Endothelial cell of umbilical vein (primary cell): ENCODE data around the gene FLNB. TPM values are rescaled to one million over a fixed set of nuclear protein-coding genes. Genes with fewer than 3 reads are reported as not detected.
A peak's percentile ranks its signal among the peaks of the same experiment; 100 is the strongest.

ENCODE experiments used
- BruUV-seq: library from RNA; stranded (reverse); fragments of 400-500 nt; replicated peaks from 2 replicates; lab custom pipeline; 2021; lab: Mats Ljungman, UMichigan
- CTCF ChIA-PET: fragments of 300-600, 350-600 bp; sonication (Branson Sonifier 250); formaldehyde crosslinking; loops from one replicate; lab custom pipeline; 2021; ENCODE audit warnings: antibody characterized with exemption, inconsistent platforms; lab: Charles Lee
- POLR2A ChIA-PET: fragments of 300-600, 350-600 bp; sonication (Branson Sonifier 250); formaldehyde crosslinking; loops from one replicate; lab custom pipeline; 2021; ENCODE audit warnings: antibody characterized with exemption, inconsistent platforms; lab: Charles Lee
- DNase-seq: peaks from one replicate; pipeline ENCODE4 v3.0.0-alpha.2; 2011; ENCODE audit warnings: low read depth, low spot score
- FAIRE-seq: peaks from 2 replicates; lab custom pipeline; 2011; peaks lifted over from hg19 to GRCh38; lab: Jason Lieb, UNC
- H2AFZ ChIP-seq: 2 replicates; pipeline ENCODE4 v1.6.0; 2012; ENCODE audit warnings: low read depth, low read length, control low read depth, inconsistent platforms
- H3K27ac ChIP-seq: 2 replicates; pipeline ENCODE4 v1.5.1; 2011; ENCODE audit warnings: low read depth, mild to moderate bottlenecking, control low read depth, low read length, moderate library complexity; ENCODE audit not compliant: insufficient read depth
- H3K27me3 ChIP-seq, 2 experiments: 2 replicates each; pipeline versions ENCODE4 v1.6.0 to v1.6.1; 2011; ENCODE audit warnings: low read length in 2 of 2, mixed read lengths in 1 of 2; ENCODE audit not compliant: control insufficient read depth in 2 of 2, insufficient read depth in 2 of 2
- H3K36me3 ChIP-seq, 2 experiments: 2 replicates in 1 of 2; 3 replicates in 1 of 2; pipeline ENCODE4 v1.5.1; 2011; ENCODE audit warnings: low read length in 2 of 2, mild to moderate bottlenecking in 1 of 2, moderate library complexity in 1 of 2; ENCODE audit not compliant: control insufficient read depth in 2 of 2, insufficient read depth in 2 of 2; ENCODE audit errors: extremely low read depth in 1 of 2
- H3K4me1 ChIP-seq: 3 replicates; pipeline ENCODE4 v1.5.1; 2011; ENCODE audit warnings: mild to moderate bottlenecking, low read length; ENCODE audit not compliant: control insufficient read depth, insufficient read depth; ENCODE audit errors: extremely low read depth
- H3K4me2 ChIP-seq: 2 replicates; pipeline ENCODE4 v1.6.1; 2011; ENCODE audit warnings: low read length, control low read depth, mixed read lengths; ENCODE audit not compliant: insufficient read depth
- H3K4me3 ChIP-seq, 3 experiments: fragments of 200-600 bp in 1 of 3; sonication (generic), shearing (Covaris generic) in 1 of 3; replicated peaks in 1 of 3; 2 replicates each; pipeline ENCODE4 v1.5.1; 2011 to 2016; ENCODE audit warnings: control low read depth in 3 of 3, low read length in 3 of 3, mild to moderate bottlenecking in 2 of 3, inconsistent platforms in 1 of 3, low read depth in 1 of 3, moderate library complexity in 1 of 3; ENCODE audit not compliant: insufficient read depth in 1 of 3
- H3K79me2 ChIP-seq: 2 replicates; pipeline ENCODE4 v1.6.0; 2012; ENCODE audit warnings: low read length, inconsistent platforms; ENCODE audit not compliant: control insufficient read depth, insufficient read depth
- H3K9ac ChIP-seq: replicated peaks from 2 replicates; pipeline ENCODE3; 2011; ENCODE audit warnings: low read length, control low read depth; ENCODE audit not compliant: insufficient read depth; ENCODE audit errors: extremely low read depth
- H3K9me1 ChIP-seq: replicated peaks from 3 replicates; pipeline ENCODE4 v1.6.0; 2011; ENCODE audit warnings: mild to moderate bottlenecking, low read length; ENCODE audit not compliant: control insufficient read depth, insufficient read depth; ENCODE audit errors: extremely low read depth
- H3K9me3 ChIP-seq: replicated peaks from 2 replicates; pipeline ENCODE4 v1.5.1; 2012; ENCODE audit warnings: low read length, inconsistent platforms; ENCODE audit not compliant: control insufficient read depth, insufficient read depth
- H4K20me1 ChIP-seq: replicated peaks from 2 replicates; pipeline ENCODE3; 2011; ENCODE audit warnings: mild to moderate bottlenecking, low read length; ENCODE audit not compliant: control insufficient read depth, insufficient read depth; ENCODE audit errors: extremely low read depth
- CTCF ChIP-seq, 2 donors: IDR thresholded peaks; 1 replicate in 1 of 2; 2 replicates in 1 of 2; pipeline ENCODE4 v1.5.1; 2011; ENCODE audit warnings: low read length in 2 of 2, mild to moderate bottlenecking in 2 of 2, moderate library complexity in 2 of 2, control low read depth in 1 of 2, inconsistent platforms in 1 of 2, low read depth in 1 of 2; ENCODE audit not compliant: insufficient read depth in 1 of 2; ENCODE audit errors: extremely low read depth in 1 of 2
- EZH2 ChIP-seq: IDR thresholded peaks from 2 replicates; pipeline ENCODE4 v1.6.1; 2012; ENCODE audit warnings: borderline replicate concordance, low read depth, mild to moderate bottlenecking, moderate library complexity, low read length, inconsistent platforms; ENCODE audit not compliant: severe bottlenecking
- FOS ChIP-seq: IDR thresholded peaks from 2 replicates; pipeline ENCODE4 v1.6.1; 2011; ENCODE audit warnings: mild to moderate bottlenecking, low read length, moderate library complexity, borderline replicate concordance; ENCODE audit not compliant: insufficient read depth
- GATA2 ChIP-seq: IDR thresholded peaks from 2 replicates; pipeline ENCODE4 v1.7.0; 2011; ENCODE audit warnings: low read depth, mild to moderate bottlenecking, moderate library complexity, mixed read lengths, low read length; ENCODE audit not compliant: insufficient read length, insufficient read depth
- MAX ChIP-seq: IDR thresholded peaks from 2 replicates; pipeline ENCODE4 v1.6.1; 2011; ENCODE audit not compliant: insufficient read depth, insufficient read length
- MYC ChIP-seq: IDR thresholded peaks from one replicate; pipeline ENCODE4 v1.6.1; 2011; ENCODE audit warnings: mild to moderate bottlenecking, low read depth, low read length
- POLR2A ChIP-seq: IDR thresholded peaks from 2 replicates; pipeline ENCODE4 v1.6.1; 2012; ENCODE audit warnings: low read depth, mild to moderate bottlenecking, control low read depth, low read length
- POLR2AphosphoS5 ChIP-seq: IDR thresholded peaks from 2 replicates; pipeline ENCODE4 v1.6.1; 2012; ENCODE audit warnings: low read depth, mild to moderate bottlenecking, control low read depth, low read length, moderate library complexity; ENCODE audit not compliant: insufficient read depth
- dilution Hi-C: fragments of 300-500 bp; cut with MboI; formaldehyde crosslinking; loops from one replicate; pipeline ENCODE4 v1.15.0; 2019; ENCODE audit warnings: low sequenced_read_pairs; ENCODE audit not compliant: extremely low pct_ligation_motif_present
- intact Hi-C: fragments of 100-400 bp; cut with micrococcal nuclease; formaldehyde crosslinking; loops from one replicate; pipeline ENCODE4 v1.10.0; 2022
- polyA plus RNA-seq, 4 experiments: library from polyadenylated mRNA; depleted of rRNA in 3 of 4; stranded (reverse) in 3 of 4; unstranded in 1 of 4; fragments of >200 nt; gene quantifications; 2 replicates each; pipeline versions ENCODE4 v1.2.1 to v1.2.3, GENCODE V29; 2011 to 2012; ENCODE audit warnings: missing spikeins in 1 of 4
- total RNA-seq: library from RNA; stranded (reverse); gene quantifications from 2 replicates; pipeline ENCODE4 v1.2.3, GENCODE V29; 2021

Gene FLNB
- total and polyA plus RNA-seq, 2 donors (not counting 3 experiments of a cell fraction or from before 2014, with no cell fraction given): 479 to 670 TPM

GRCh38 chr3:58120075-58120812 lies 112.0 kb downstream of the FLNB start:
- Histone ChIP-seq H4K20me1 (no peaks in the 10 kb centered on the region), H3K9me1 (no peaks in the 10 kb centered on the region), H3K27me3 (no peaks in the 10 kb centered on the region), H3K4me1 (peaks cover 55% of the 10 kb centered on the region), H3K9ac (no peak overlapping the region), H2AFZ (no peak overlapping the region), H3K27ac (no peak overlapping the region), H3K79me2 (peaks cover 55% of the 10 kb centered on the region), H3K4me2 (peak overlapping the region; percentile 6), H3K9me3 (no peaks in the 10 kb centered on the region), H3K4me3 (no peak overlapping the region), H3K36me3 (peaks cover 47 to 68% of the 10 kb centered on the region in 2 experiments)
- FAIRE-seq: peak; percentile 59
- BruUV-seq: no TSS peak
- dilution Hi-C loops (no loop called here), intact Hi-C loops (no loop called here)
- ChIA-PET CTCF (interaction anchor here (1.2 to 1.6 kb wide), 2 partner anchors 112 to 113 kb away, joined by 3 to 6 read pairs; partner anchors contain the start of gene FLNB), POLR2A (interaction anchor here (0.7 kb wide), 1 partner anchor 78 kb away, joined by 3 read pairs; no protein-coding TSS in a partner anchor)
- DNase-seq: peak; percentile 33
- TF ChIP-seq EZH2: no peak
- TF ChIP-seq FOS: no peak
- TF ChIP-seq GATA2: no peak
- TF ChIP-seq CTCF (IDR thresholded peaks at IDR 0.05; ENCODE audit: extremely low read depth in 1 of 2, insufficient read depth in 1 of 2, low read depth in 1 of 2, low read length in 2 of 2): no peak
- no peak for TF ChIP-seq MAX
- TF ChIP-seq POLR2AphosphoS5: no peak
- no peak for TF ChIP-seq MYC
- no peak for TF ChIP-seq POLR2A
